SU-DHL-6 (cell line): ENCODE data around the gene ZDHHC3.

ENCODE experiments used
- EZH2phosphoT487 ChIP-seq: fragments of 200-600 bp; sonication (generic), shearing (Covaris generic); conservative IDR thresholded peaks from 2 replicates; pipeline ENCODE4 v1.6.1; 2018; ENCODE audit warnings: mild to moderate bottlenecking, antibody characterized with exemption, low read length, moderate library complexity, mixed read lengths
- TF ChIP-seq, protein P1 (sequence below): fragments of 200-600 bp; sonication (generic); IDR thresholded peaks from one replicate; pipeline ENCODE4 v1.5.1; 2017; ENCODE audit warnings: antibody characterized with exemption, mild to moderate bottlenecking, low read length, moderate library complexity; ENCODE audit not compliant: insufficient read depth, poor library complexity, severe bottlenecking

GRCh38 chr3:44877333-44877732 is 98.6 kb downstream of the ZDHHC3 start:
- TF ChIP-seq, protein P1, sequence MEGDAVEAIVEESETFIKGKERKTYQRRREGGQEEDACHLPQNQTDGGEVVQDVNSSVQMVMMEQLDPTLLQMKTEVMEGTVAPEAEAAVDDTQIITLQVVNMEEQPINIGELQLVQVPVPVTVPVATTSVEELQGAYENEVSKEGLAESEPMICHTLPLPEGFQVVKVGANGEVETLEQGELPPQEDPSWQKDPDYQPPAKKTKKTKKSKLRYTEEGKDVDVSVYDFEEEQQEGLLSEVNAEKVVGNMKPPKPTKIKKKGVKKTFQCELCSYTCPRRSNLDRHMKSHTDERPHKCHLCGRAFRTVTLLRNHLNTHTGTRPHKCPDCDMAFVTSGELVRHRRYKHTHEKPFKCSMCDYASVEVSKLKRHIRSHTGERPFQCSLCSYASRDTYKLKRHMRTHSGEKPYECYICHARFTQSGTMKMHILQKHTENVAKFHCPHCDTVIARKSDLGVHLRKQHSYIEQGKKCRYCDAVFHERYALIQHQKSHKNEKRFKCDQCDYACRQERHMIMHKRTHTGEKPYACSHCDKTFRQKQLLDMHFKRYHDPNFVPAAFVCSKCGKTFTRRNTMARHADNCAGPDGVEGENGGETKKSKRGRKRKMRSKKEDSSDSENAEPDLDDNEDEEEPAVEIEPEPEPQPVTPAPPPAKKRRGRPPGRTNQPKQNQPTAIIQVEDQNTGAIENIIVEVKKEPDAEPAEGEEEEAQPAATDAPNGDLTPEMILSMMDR = no peak
- no peak for TF ChIP-seq EZH2phosphoT487
